HG02798 (cell line): ENCODE measurements around the gene ADAM11.

Experiments
- ATAC-seq: cut with Tn5 transposase; IDR thresholded peaks from one replicate; pipeline ENCODE4 v1.9.1; 2021; ENCODE audit warnings: mild to moderate bottlenecking; ENCODE audit not compliant: unreplicated experiment, poor library complexity

ADAM11 gene

DNA sequence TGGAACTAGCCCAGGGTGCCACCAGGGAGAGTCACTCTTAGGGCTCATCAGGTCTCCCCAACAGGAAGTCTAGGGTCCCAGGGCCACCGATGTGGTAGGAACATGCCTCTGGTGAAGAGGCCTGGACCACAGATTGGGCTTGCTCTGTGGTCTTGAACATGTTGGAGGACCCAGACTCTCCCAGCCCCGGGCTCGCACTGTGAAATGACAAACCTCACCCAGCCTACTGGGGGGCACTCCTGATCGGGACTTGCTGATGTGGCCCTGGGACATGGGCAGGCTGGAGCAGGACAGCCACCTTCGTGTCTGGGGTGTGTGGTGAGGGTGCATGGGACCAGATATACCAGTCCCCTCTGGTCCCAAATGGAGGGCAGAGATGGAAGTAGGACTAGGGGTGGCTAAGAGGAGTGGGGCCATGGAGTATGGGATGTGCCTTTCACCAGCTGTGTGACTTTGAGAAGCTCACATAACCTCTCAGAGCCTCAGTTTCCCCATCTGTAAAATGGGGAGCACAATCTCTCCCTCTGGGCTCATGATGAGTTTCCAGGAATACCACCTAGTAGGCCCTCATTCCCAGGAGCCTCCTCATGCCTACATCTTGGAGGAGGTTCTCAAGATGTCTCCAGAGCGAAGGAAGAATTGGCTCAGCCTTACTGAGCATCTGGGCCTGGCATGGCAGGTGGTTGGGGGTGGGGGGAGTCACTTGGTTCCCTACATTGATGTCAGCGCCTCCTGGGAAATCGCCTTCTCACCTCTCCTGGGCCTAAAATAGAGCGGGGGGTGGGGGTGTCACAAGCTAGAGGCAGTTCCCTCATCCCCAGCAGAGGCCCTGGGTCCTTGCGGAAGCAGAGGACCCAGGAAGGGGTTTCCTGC is 1.5 kb upstream of the ADAM11 start:
- no peak for ATAC-seq

DNA sequence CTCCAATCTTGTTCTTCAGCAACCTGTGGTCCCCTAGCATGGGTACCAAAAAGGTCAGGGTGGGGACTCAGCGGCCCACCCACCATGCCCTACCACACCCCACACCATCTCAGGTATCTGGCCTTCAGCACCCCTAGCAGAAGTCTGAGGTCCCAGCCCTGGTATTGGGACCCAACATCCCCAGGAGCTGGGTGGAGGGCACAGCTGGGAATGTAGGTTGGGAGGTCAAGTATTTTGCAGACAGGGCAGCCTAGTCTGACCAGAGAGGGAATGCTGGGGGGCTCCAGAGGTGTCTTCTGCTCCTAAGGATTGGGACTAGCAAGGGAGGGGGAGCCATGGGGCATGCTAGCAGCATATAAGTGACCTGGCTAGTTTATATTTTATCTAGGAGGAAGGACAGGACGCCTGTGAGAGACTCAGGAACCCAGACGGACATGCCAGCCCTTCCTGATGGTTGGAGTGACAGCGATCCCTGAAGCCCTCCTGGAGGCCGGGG is 822 bp upstream of the ADAM11 start:
- no peak for ATAC-seq

DNA sequence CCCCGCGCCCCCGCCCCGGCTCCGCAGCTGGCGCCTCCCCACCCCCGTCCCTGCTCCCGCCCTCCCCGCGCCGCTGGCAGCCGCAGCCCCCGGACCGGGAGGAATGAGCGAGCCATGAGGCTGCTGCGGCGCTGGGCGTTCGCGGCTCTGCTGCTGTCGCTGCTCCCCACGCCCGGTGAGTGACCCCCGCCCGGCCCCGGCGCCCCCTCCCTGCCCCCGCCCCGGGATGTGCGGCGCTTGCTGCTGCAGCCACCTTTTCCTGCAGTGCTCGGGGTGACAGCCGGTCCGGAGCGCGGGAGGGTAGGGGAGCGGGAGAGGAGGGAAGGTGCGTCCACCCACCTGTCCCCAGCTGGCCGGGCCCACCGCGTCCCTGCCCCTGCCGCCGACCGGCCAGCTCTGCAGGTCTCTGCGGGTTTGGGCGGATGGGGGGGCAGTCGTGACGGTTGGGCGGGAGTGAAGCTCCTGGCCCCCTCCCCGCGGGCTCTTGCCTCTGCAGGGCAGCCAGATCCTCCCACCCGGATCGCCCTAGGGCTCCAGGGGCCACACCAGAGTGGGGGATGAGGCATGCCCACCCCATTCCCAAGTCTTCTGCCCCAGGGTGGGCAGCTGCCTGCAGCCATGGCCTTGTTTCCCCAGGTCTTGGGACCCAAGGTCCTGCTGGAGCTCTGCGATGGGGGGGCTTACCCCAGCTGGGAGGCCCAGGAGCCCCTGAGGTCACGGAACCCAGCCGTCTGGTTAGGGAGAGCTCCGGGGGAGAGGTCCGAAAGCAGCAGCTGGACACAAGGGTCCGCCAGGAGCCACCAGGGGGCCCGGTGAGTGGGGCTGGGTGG is 513 bp downstream of the ADAM11 start:
- no peak for ATAC-seq

DNA sequence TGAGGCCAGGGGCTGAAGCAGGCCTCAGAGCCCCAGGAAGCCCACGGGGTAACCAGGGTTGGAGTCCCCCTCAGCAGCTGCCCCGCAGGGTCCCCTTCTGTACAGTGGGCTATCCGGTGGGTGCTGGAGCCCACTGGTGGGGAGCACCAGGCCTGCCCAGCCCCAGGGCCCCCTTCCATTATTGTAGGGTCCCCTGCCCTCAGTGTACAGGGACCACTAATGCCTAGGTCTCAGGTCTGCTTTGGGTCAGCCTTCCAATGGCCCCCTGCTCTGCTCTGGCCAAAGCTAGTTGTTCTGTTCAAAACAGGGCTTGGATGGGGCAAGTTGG is 1.1 kb downstream of the ADAM11 start:
- ATAC-seq, result no peak

DNA sequence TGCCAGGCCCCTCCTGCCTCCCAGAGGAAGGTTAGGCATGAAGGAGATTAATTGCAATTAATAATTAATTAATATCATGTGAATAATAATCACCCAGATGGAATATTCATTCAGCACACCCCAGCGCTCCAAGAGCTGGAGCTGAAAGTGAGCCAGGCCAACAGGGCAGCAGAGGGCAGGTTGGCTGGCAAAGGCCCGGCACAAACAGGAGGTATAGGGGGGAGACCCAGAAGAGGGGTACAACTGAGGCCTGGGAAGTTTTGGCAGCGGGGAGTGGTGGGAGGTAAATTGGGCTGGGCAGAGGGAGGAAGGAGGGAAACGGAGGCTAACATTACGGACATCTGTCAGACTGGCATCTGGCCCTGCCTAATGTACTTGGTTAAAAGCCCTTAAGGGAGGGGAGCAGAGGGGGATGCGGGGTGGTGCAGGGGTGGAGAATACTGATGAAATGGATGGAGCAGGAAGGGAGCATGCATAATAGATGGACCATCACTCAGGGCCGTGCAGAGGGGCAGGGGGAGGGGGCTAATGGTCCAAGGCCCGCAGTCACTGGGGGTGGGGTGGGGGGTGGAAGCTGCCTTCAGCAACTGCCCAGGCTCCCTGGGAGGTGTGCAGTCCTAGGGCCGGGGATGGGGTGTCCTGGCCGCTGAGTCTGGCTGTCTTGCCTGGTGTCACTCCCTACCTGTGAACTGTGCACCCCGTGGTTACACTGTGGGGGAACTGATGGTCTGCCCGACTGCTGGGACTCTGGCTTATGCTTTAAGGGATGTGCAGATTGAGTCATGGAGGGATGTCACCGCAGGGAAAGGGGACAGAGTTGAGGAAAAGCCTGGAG is 1.9 kb downstream of the ADAM11 start:
- ATAC-seq, result no peak

DNA sequence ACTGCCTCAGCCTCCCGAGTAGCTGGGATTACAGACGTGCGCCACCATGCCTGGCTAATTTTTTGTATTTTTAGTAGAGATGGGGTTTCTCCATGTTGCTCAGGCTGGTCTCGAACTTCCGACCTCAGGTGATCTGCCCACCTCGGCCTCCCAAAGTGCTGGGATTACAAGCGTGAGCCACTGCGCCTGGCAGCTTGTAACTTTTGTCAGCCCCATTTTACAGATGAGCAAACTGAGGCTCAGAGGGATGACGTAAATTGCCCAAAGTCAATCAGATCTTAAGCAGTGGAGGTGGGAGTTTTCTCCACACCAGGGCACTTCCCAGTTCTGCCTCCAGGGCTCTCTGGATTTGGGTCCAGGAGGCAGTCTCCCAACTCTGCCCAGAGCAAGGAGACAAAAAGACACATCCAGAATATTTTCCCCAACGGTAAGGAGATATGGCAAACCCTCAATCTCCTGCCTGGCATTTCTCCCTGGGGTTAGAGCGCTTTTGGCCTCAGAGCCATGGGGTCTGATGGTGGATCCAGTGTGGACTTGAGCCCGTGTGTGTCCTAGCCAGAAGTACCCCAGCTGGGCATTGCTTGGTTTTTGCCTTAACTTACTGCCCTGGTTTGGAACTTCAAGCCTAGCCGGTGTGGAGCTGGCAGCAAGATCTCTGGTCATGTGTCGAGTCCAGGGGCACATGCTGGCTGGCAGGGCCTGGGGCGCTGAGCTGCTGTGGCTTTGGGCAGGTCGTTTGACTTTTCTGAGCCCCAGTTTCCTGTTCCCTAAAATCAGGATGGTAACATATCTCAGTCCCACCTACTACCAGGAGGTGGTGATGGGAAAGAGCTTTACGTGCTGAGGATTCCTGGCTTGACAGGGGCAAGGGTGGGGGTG is 3.4 kb downstream of the ADAM11 start:
- no peak for ATAC-seq

DNA sequence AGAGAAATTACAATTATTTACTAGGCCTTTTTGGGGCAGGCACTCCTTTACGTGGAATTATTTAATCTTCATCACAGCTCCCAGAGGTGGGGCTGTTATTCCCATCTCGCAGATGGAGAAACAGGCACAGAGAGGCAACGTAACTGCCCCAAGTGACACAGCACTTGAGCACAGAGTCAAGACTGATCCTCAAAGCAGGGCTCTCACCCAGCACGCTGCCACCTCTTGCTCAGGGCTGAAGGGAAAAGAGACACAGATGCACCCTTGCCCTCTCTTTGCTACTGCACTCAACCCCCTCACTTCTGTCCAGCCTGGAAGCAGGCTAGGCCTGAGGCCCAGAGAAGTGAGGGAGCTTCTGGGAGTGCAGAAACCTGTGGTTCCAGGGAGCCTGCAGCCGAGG is 4.4 kb downstream of the ADAM11 start:
- ATAC-seq, result no peak

DNA sequence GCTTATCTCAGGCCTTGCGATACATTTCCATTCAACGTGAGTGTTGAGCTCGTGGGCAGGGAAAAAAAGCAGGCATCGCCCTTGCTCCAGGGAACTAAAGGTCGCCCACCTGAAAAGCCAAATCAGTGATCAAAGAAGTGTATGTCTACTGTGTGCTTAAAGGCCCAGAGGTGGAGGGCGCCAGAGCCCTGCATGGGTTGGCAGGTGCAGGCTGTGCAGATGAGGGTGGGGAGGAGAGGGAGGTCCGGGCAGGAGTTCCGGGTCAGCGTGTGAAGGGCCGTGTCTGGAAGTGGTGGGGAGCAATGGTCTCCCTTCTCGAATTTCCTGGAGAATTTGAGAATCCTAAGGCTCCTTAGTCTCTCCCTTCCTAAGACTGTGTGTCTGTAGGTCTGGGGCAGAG is 7.2 kb downstream of the ADAM11 start:
- ATAC-seq, result no peak

DNA sequence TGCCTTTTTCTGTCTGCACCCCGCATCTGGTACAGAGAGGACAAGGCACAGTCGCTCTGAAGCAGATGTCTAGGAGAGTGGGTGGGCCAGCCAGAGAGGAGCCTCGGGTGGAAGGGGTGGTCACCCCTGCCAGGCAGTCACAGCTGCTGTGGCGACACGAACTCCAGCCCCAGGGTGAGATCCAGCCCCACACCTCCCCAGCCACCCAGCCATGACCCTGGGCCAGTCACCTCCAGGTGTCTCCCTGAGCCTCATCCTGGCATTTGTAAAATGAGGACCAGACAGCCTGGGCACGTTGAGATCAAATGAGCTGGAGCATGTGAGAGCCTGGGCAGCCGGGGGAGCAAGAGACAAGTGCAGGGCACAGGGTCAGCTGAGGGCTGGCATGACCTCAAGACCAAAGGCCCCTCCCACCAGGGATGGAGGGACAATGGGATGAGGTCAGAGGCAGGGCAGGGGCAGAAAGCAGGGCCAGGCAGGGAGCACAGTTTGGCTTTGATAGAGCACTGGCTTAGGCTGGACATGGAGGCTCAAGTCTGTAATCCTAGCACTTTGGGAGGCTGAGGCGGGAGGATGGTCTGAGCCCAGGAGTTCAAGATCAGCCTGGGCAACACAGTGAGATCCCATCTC is 7.7 kb downstream of the ADAM11 start:
- no peak for ATAC-seq

DNA sequence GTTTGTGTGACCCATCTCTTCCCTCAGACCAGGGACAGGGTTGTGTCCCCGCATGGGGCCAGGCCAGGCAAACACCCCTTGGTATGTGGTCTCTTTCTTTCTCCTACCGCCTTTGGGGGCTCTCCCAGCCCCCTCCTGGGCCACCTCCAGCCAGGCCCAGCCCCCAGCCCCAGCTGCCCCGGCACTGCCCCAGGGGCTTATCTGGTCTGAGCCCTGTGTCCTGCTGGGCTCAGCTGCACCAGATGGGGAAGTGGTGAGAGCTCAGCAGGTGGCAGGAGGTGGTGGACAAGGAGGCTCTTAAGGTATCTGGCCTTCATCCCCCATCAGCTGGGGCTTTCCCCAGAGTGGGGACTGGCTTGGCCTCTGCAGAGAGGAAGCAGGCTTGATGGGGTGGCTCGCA is 8.7 kb downstream of the ADAM11 start:
- no peak for ATAC-seq

DNA sequence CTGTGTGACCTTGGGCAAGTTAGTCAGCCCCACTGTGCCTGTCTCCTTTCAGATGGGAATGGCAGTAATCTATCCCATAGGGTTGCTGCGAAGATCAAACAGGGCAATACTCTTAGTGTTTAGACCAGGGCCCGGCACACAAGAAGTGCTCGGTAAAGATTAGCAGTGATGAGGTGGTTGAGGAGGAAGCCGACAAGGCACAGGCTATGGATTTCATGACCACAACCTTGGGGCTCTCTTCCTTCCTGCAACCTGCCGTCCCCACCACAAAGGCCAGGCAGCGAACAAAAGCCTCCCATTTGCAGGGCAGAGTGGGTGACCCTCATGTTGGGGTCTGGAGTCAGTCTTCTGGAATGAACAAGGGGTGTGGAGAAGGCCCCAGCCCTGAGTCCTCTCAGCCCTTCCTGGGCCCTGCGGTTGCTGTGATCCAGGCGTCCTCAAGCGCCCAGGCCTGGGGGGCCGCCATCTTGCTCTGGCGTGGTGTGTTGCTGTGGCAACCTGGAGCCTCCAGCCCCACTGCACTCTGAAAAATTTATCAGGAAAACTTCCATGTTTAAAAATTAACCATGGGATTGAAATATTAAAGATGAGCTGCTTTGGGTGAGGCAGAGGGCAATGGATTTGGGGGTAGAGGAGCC is 9.8 kb downstream of the ADAM11 start:
- no peak for ATAC-seq

DNA sequence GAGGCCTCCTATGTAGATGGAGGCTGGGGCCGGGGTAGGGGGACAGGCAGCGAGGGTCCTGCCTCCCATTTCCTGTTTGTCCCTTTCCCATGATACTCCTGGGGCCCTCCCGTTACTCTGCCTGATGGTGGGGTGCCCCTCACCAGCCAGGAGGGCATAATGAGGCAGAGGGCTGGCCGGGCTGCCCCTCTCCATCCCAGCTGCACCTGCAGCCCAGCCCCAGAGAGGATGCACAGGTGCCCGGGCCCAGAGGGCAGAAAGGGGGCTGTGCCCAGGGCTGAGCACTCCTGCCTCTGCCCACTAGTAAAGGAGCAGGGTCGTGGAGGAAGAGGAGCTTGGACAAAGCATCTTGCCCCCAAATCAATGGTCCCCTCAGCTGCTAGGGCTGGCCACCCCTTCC is 10.4 kb downstream of the ADAM11 start:
- no peak for ATAC-seq

DNA sequence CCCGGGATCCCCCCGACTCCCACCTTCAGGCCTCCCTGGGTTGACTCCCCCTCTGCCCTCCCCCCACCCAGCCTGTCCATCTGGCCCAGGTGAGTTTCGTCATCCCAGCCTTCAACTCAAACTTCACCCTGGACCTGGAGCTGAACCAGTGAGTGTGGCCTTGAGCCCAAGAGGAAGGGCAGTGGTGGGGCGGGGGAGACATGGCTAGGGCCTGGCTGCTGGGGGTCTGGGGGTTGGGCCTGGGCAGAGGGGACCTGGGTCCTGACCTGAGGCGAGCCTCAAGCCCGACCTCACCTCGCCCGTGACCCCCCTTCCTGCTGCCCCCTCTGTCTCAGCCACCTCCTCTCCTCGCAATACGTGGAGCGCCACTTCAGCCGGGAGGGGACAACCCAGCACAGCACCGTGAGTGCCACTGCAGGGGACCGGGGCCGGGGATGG is 10.9 kb downstream of the ADAM11 start:
- no peak for ATAC-seq

DNA sequence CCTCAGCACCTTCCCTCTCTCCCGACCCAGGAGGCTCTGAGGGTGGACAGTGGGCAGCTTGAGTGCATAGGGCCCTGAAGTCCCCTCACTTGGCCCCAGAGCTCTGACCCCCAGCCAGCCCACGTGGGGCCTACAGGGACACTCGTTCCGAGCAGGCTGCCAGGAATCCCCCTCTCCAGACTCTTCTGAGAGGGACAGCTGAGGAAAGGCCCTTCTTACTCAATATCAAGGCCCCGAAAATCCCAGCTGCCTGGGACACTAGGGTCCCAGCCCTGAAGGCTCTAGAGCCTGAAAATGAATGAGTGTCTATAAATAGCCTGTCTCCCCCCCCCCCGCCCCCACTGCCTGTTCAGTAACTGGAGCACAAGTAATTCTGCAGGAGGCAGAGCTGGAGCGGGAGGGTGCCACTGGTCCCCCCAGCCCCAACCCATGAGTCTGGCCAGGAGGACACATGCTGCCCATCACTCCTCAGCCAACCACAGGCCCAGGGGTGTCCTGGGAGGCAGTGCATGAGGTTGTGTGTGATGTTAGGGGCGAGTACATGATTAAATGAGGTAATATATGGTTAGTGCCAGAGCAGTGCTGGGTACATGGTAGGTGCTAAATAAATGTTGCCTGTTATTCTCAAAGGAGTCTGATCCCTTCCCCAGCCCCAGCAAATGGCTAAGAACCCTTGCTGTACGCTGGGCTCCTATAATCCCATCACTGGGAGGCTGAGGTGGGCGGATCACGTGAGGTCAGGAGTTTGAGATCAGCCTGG is 11.6 kb downstream of the ADAM11 start:
- no peak for ATAC-seq

DNA sequence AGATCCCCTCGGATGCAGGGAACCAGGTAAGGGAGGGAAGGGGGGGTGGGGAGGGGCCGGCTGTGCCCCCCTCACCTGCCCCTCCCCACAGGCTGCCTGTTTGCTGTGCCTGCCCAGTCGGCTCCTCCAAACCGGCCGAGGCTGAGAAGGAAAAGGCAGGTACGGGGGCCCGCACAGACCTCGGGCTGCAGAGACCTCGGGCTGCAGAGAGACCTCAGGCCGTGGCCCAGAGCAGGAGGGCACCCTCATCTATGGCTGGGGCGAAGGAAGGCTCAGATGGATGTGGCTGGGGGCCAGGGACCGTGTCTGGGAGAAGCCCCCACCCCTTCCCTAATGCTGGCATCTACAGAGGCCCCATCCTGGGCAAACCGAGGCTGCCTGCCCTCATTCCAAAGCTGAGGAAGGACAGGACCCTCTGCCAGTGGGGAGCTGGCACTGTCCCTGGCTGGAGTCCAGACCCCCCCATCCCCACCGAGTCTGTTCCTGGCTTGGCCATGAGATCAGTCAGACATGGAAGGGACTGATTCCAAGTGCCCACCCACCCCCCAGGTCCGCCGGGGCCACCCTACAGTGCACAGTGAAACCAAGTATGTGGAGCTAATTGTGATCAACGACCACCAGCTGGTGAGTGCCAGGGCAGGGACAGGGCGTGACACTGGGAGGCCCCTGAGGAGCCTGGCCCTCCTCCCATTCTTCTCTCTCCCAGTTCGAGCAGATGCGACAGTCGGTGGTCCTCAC is 13.7 kb downstream of the ADAM11 start:
- no peak for ATAC-seq

DNA sequence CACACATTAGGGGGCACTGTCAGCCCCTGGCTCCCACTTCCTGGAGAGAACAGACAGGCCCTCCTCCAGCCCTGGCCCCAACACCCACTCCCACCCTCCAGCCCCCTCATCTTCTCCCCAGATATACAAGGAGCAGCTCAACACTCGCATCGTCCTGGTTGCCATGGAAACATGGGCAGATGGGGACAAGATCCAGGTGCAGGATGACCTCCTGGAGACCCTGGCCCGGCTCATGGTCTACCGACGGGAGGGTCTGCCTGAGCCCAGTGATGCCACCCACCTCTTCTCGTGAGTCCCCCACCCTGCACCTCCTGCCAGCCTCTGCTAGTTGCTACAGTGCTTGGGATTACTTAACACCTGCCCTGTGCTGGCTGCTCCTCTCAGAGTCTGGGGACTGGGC is 14.4 kb downstream of the ADAM11 start:
- no peak for ATAC-seq
